AG09309 (cell line): ENCODE data around the gene SHC4.

Experiments
- DNase-seq: peaks from one replicate; pipeline ENCODE4 v3.0.0-alpha.2; 2010; ENCODE audit warnings: low read depth
- H3K4me3 ChIP-seq: 2 replicates; pipeline ENCODE4 v1.5.1; 2011; ENCODE audit warnings: mild to moderate bottlenecking, low read depth, low read length, moderate library complexity; ENCODE audit not compliant: control insufficient read depth
- TF ChIP-seq, protein P1 (sequence below): IDR thresholded peaks from 2 replicates; pipeline ENCODE4 v1.5.1; 2011; ENCODE audit warnings: mild to moderate bottlenecking, low read depth, low read length, inconsistent platforms; ENCODE audit not compliant: insufficient read depth, control insufficient read depth; ENCODE audit errors: missing control alignments

SHC4 gene

DNA sequence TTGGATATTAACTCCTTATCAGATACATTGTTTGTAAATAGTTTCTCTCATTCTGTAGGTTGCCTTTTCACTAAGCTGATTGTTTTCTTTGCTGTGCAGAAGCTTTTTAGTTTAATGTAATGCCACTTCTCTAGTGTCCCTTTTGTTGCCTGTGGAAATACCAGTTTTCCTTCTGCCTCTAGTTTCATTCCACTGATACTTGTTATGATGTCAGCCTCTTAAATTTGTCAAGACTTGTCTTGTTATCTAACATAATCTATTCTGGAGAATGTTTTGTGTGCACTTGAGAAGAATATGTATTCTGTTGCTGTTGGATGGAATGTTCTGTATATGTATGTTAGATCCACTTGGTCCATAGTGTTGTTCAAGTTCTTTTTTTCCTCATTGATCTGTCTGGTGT is 134.8 kb downstream of the SHC4 start:
- DNase-seq: no peak
- H3K4me3 ChIP-seq: no peak overlapping the region
- TF ChIP-seq, protein P1, sequence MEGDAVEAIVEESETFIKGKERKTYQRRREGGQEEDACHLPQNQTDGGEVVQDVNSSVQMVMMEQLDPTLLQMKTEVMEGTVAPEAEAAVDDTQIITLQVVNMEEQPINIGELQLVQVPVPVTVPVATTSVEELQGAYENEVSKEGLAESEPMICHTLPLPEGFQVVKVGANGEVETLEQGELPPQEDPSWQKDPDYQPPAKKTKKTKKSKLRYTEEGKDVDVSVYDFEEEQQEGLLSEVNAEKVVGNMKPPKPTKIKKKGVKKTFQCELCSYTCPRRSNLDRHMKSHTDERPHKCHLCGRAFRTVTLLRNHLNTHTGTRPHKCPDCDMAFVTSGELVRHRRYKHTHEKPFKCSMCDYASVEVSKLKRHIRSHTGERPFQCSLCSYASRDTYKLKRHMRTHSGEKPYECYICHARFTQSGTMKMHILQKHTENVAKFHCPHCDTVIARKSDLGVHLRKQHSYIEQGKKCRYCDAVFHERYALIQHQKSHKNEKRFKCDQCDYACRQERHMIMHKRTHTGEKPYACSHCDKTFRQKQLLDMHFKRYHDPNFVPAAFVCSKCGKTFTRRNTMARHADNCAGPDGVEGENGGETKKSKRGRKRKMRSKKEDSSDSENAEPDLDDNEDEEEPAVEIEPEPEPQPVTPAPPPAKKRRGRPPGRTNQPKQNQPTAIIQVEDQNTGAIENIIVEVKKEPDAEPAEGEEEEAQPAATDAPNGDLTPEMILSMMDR: no peak

DNA sequence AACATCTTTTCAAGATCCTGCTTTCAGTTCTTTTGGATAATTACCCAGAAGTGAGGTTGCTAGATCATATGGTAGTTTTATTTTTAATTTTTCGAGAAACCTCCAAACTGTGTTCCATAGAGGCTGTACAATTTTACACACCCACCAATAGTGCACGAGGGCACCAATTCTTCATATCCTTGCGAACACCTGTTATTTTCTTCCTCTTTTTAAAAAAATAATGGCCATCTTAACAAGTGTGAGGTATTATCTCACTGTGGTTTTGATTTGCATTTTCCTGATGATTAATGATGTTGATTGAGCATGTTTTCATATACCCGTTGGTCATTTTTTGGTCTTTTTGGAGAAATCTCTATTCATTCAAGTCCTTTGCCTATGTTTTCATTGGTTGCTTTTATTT is 135.2 kb downstream of the SHC4 start:
- no peak for DNase-seq
- TF ChIP-seq, protein P1: no peak
- no peak overlapping the region for H3K4me3 ChIP-seq

DNA sequence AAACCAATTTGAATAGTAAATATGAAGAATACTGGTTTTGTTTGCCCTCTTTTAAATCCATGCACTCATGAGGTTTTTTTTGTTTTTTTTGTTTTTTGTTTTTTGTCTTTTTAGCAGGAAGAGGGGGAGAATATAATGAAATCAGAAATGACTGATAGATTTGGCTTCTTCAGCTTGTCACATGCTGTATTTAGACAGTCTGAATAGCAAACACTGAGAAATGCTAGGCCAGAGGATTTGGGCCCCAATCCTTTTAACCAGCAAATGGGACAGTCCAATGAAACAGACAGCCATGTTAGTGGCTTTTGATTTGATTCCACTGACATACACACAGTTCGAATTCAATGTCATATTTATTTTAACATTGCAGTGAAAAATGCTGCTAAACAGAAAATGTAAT is 138.6 kb downstream of the SHC4 start:
- no peak overlapping the region for H3K4me3 ChIP-seq
- no peak for DNase-seq
- TF ChIP-seq, protein P1: no peak

DNA sequence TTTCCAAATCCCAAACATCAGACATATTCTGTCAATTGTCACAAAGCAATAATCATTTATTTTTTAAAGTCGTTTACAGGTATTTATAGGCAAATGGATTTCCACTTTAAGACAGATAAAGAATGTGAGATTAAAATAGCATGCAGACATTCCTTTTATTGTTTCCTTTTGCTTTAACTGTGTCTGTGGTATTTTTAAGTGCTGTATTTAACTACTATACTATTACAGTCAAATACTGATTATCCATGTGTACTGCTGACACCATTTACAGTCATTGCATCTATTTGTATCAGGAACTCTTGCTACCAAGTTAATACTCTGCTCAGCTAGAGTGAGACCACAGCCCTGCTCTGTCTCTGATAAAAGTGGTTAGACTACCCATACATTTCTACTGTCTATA is 140.0 kb downstream of the SHC4 start:
- H3K4me3 ChIP-seq: no peak overlapping the region
- TF ChIP-seq, protein P1: no peak
- no peak for DNase-seq

DNA sequence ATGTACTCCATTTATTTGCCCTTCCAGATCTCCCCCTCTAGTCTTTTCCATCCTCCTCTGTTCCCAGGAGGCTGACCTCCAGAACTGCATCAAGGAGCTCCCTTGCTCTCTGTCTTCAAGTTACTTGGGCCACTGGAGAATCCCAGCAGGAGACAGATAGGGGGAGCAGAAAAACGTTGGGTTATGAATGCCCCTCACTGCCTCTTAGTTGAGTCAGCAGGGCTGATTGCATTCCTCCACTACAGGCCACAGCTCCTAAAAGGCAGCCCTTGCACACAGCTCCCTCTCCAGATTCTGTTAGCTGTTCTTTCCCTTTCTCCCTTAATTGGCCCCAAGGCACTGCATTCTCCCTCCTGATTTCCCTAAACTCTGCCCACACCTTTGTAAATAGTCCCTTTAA is 140.5 kb downstream of the SHC4 start:
- TF ChIP-seq, protein P1: peak; percentile 21
- no peak for DNase-seq
- no peak overlapping the region for H3K4me3 ChIP-seq

DNA sequence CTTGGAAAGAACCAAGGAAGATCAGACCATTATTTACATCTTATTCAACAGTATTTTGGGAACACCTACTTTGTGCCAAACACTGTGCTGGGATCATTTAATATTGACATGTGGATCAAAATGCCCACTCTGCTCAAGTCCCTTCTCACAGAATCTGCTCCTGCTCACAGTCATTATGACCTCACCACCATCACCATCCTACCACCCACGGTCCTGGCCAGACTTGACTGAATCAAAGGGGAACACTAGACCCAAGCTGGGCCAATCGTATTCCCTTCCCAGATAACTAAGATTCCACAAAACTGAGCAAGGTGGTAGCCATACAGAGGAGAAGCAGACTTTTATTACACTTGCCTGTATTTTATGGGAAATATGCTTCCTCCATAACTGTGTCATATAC is 149.4 kb downstream of the SHC4 start:
- DNase-seq: no peak
- TF ChIP-seq, protein P1: no peak
- no peak overlapping the region for H3K4me3 ChIP-seq
